NCI-H2171 treated with DMSO at 0.1 percent for 48 hours (cell line): Measurements from ENCODE around the gene SPECC1.
"Not testable (repeated sequence)": the region's sequence is repeated elsewhere in the genome, so short reads cannot be mapped to it uniquely, and the experiment has no call there.

Source experiments
- DNase-seq: peaks from one replicate; lab custom pipeline; 2025; lab: John Stamatoyannopoulos, UW

Gene SPECC1

GRCh38 chr17:20068445-20068844 is 59.3 kb downstream of the SPECC1 start:
- DNase-seq, result no peak

- no peak for DNase-seq
Observed at GRCh38 chr17:20071824-20072691, 62.9 kb downstream of the SPECC1 start.

- peak; percentile 11 for DNase-seq
Observed at GRCh38 chr17:20072692-20072992, 63.5 kb downstream of the SPECC1 start.

GRCh38 chr17:20073055-20073979 is 64.2 kb downstream of the SPECC1 start:
- no peak for DNase-seq

- DNase-seq, result no peak
Observed at GRCh38 chr17:20074001-20074400, 64.8 kb downstream of the SPECC1 start.

- DNase-seq, result no peak
Observed at GRCh38 chr17:20074489-20074888, 65.3 kb downstream of the SPECC1 start.

GRCh38 chr17:20076137-20076536 is 67.0 kb downstream of the SPECC1 start:
- not testable (repeated sequence) for DNase-seq

GRCh38 chr17:20077978-20078685 is 69.0 kb downstream of the SPECC1 start:
- DNase-seq, result no peak

- DNase-seq, result no peak
Observed at GRCh38 chr17:20080513-20080912, 71.4 kb downstream of the SPECC1 start.

GRCh38 chr17:20083156-20083859 is 74.1 kb downstream of the SPECC1 start:
- DNase-seq, result no peak

- no peak for DNase-seq
Observed at GRCh38 chr17:20084621-20085282, 75.6 kb downstream of the SPECC1 start.

GRCh38 chr17:20085283-20085845 is 76.2 kb downstream of the SPECC1 start:
- no peak for DNase-seq

- DNase-seq, result no peak
Observed at GRCh38 chr17:20086416-20087076, 77.4 kb downstream of the SPECC1 start.

- DNase-seq, result no peak
Observed at GRCh38 chr17:20087538-20088250, 78.5 kb downstream of the SPECC1 start.

GRCh38 chr17:20089756-20090547 is 80.8 kb downstream of the SPECC1 start:
- DNase-seq, result no peak

GRCh38 chr17:20091174-20092029 is 82.2 kb downstream of the SPECC1 start:
- DNase-seq, result no peak

- DNase-seq, result peak; percentile 68
Observed at GRCh38 chr17:20092261-20092867, 83.2 kb downstream of the SPECC1 start.
